Esophagus squamous epithelium (tissue), 5 donors: ENCODE measurements around the gene ELFN2. TPM values are rescaled to one million over a fixed set of nuclear protein-coding genes. Genes with fewer than 3 reads are reported as not detected.

Source experiments
- DNase-seq: peaks from one replicate; lab custom pipeline; 2025; lab: John Stamatoyannopoulos, UW
- H3K27ac ChIP-seq, 4 donors: fragments of 200-600 bp; sonication (generic); one replicate each; pipeline ENCODE4 v1.5.1; 2016 to 2019; ENCODE audit warnings: mild to moderate bottlenecking in 1 of 4
- H3K27me3 ChIP-seq, 4 donors: fragments of 200-600 bp; sonication (generic); 1 replicate in 3 of 4; 2 replicates in 1 of 4; pipeline versions ENCODE4 v1.5.1 to v1.6.0; 2017 to 2021; ENCODE audit warnings: antibody characterized with exemption in 1 of 4
- H3K36me3 ChIP-seq, 3 donors: fragments of 200-600 bp; sonication (generic); one replicate each; pipeline ENCODE4 v1.5.1; 2016 to 2019
- H3K4me1 ChIP-seq, 3 donors: fragments of 200-600 bp; sonication (generic); one replicate each; pipeline ENCODE4 v1.5.1; 2017 to 2019
- H3K4me3 ChIP-seq, 4 donors: fragments of 200-600 bp; sonication (generic); 1 replicate in 3 of 4; 2 replicates in 1 of 4; pipeline ENCODE4 v1.5.1; 2016 to 2019; ENCODE audit warnings: mild to moderate bottlenecking in 2 of 4, moderate library complexity in 1 of 4
- H3K9me3 ChIP-seq, 3 donors: fragments of 200-600 bp; sonication (generic); one replicate each; pipeline ENCODE4 v1.5.1; 2016 to 2019
- CTCF ChIP-seq, 6 experiments: fragments of 450-650 bp in 4 of 6; fragments of 200-600 bp in 2 of 6; sonication (generic) in 2 of 6; IDR thresholded peaks; one replicate each; pipeline ENCODE4 v1.5.1; 2016 to 2019; ENCODE audit warnings: antibody characterized with exemption in 6 of 6, mild to moderate bottlenecking in 4 of 6, moderate library complexity in 4 of 6
- POLR2A ChIP-seq, 4 donors: fragments of 450-650 bp; IDR thresholded peaks; one replicate each; pipeline ENCODE4 v1.6.1; 2017; ENCODE audit warnings: antibody characterized with exemption in 4 of 4, mild to moderate bottlenecking in 4 of 4, moderate library complexity in 3 of 4
- WGBS, 2 donors: methylation state at CpG; one replicate each; pipeline ENCODE4 v1.1.5; 2018; 5-methylcytosine and 5-hydroxymethylcytosine counted together
- intact Hi-C: fragments of 100-400 bp; cut with DNase I; formaldehyde crosslinking; loops from one replicate; pipeline ENCODE4 v1.15.0; 2022
- total RNA-seq, 4 donors: library from RNA; depleted of rRNA; stranded (reverse); fragments of >200 nt; gene quantifications; one replicate each; pipeline ENCODE4 v1.1.0, GENCODE V29; 2016
- donor health status: DM: yes; HTN: yes; CAD: no.

The ELFN2 gene
- total RNA-seq, 4 donors from 2014 or later, result not detected

GRCh38 chr22:37373451-37373850 lies 53.8 kb downstream of the ELFN2 start:
- DNase-seq, result no peak
- intact Hi-C loops, result no loop called here
- Histone ChIP-seq H3K4me1 (no peaks in the 10 kb centered on the region), H3K36me3 (no peaks in the 10 kb centered on the region), H3K27ac (no peak overlapping the region), H3K9me3 (no peaks in the 10 kb centered on the region), H3K27me3 (peaks cover 0 to 74% (median 5%) of the 10 kb centered on the region in 4 donors), H3K4me3 (no peak overlapping the region)
- WGBS, 2 donors, result 90 to 100% methylated on average over 2 of the region's 33 CpGs
- TF ChIP-seq CTCF (IDR thresholded peaks at IDR 0.05) (no peak), POLR2A (IDR thresholded peaks at IDR 0.05) (no peak)

GRCh38 chr22:37371911-37372310 lies 55.4 kb downstream of the ELFN2 start:
- Histone ChIP-seq H3K9me3 (no peaks in the 10 kb centered on the region), H3K27ac (no peak overlapping the region), H3K36me3 (no peaks in the 10 kb centered on the region), H3K4me3 (no peak overlapping the region), H3K4me1 (no peaks in the 10 kb centered on the region), H3K27me3 (peaks cover 0 to 58% (median 2%) of the 10 kb centered on the region in 4 donors)
- 63% methylated on average over 8 of the region's 18 CpGs; no CpG with 5 or more reads in 1 of the 2 donors for WGBS, 2 donors
- no peak for TF ChIP-seq POLR2A (IDR thresholded peaks at IDR 0.05)
- TF ChIP-seq CTCF (IDR thresholded peaks at IDR 0.05), result no peak
- intact Hi-C loops, result no loop called here
- DNase-seq, result no peak

- intact Hi-C loops, result no loop called here
- Histone ChIP-seq H3K36me3 (no peaks in the 10 kb centered on the region), H3K9me3 (no peaks in the 10 kb centered on the region), H3K4me1 (no peaks in the 10 kb centered on the region), H3K4me3 (no peak overlapping the region), H3K27ac (no peak overlapping the region), H3K27me3 (peaks cover 0 to 54% (median 0%) of the 10 kb centered on the region in 4 donors)
- no CpG with 5 or more reads among the region's 8 CpGs for WGBS, 2 donors
- TF ChIP-seq CTCF (IDR thresholded peaks at IDR 0.05), result no peak
- no peak for TF ChIP-seq POLR2A (IDR thresholded peaks at IDR 0.05)
- no peak for DNase-seq
Observed at GRCh38 chr22:37371491-37371890, 55.8 kb downstream of the ELFN2 start.

GRCh38 chr22:37370306-37370979 lies 56.8 kb downstream of the ELFN2 start:
- Histone ChIP-seq H3K27ac (no peak overlapping the region), H3K4me3 (no peak overlapping the region), H3K27me3 (peaks cover 0 to 43% (median 0%) of the 10 kb centered on the region in 4 donors), H3K36me3 (no peaks in the 10 kb centered on the region), H3K4me1 (no peaks in the 10 kb centered on the region), H3K9me3 (no peaks in the 10 kb centered on the region)
- no peak for DNase-seq
- WGBS, 2 donors, result 48 to 54% methylated on average over 5 to 6 of the region's 12 CpGs
- TF ChIP-seq CTCF (IDR thresholded peaks at IDR 0.05), result no peak
- no peak for TF ChIP-seq POLR2A (IDR thresholded peaks at IDR 0.05)
- intact Hi-C loops, result no loop called here

- H3K27me3 ChIP-seq, result peaks cover 0 to 34% (median 0%) of the 10 kb centered on the region in 4 donors
- TF ChIP-seq POLR2A (IDR thresholded peaks at IDR 0.05) (no peak), CTCF (IDR thresholded peaks at IDR 0.05) (no peak)
- H3K4me1 ChIP-seq, result no peaks in the 10 kb centered on the region
- H3K4me3 ChIP-seq, result no peak overlapping the region
- intact Hi-C loops, result no loop called here
- WGBS, 2 donors, result 44 to 93% methylated on average over 4 to 5 of the region's 10 CpGs
- no peaks in the 10 kb centered on the region for H3K9me3 ChIP-seq
- H3K36me3 ChIP-seq, result no peaks in the 10 kb centered on the region
- DNase-seq, result no peak
- no peak overlapping the region for H3K27ac ChIP-seq
Observed at GRCh38 chr22:37369483-37369882, 57.8 kb downstream of the ELFN2 start.
